K562 (cell line): ENCODE data around the gene NADK. TPM values are rescaled to one million over a fixed set of nuclear protein-coding genes. Genes with fewer than 3 reads are reported as not detected.
A peak's percentile ranks its signal among the peaks of the same experiment; 100 is the strongest.

Source experiments
- ATF3 ChIP-seq, 2 experiments: fragments of 450-650 bp in 1 of 2; sonication (generic) in 1 of 2; formaldehyde crosslinking in 1 of 2; IDR thresholded peaks in 1 of 2; conservative IDR thresholded peaks in 1 of 2; 2 replicates each; pipeline versions ENCODE4 v1.6.1 to v1.8.1; 2016 to 2023; ENCODE audit warnings: mild to moderate bottlenecking in 2 of 2, moderate library complexity in 2 of 2, inconsistent platforms in 1 of 2, missing genetic modification reagents in 1 of 2
- CREB3 ChIP-seq: fragments of 450-650 bp; conservative IDR thresholded peaks from 2 replicates; pipeline ENCODE4 v1.6.1; 2016; ENCODE audit warnings: missing genetic modification characterization, low read depth, mild to moderate bottlenecking, missing compliant biosample characterization, moderate library complexity
- HDAC1 ChIP-seq, 2 experiments: fragments of 450-650 bp; IDR thresholded peaks; 2 replicates each; pipeline ENCODE4 v1.6.1; 2016 to 2017; ENCODE audit warnings: inconsistent platforms in 1 of 2, mild to moderate bottlenecking in 1 of 2, moderate library complexity in 1 of 2
- HMGXB4 ChIP-seq: sonication (generic); formaldehyde crosslinking; IDR thresholded peaks from 2 replicates; pipeline ENCODE4 v1.8.1; 2023; ENCODE audit warnings: mild to moderate bottlenecking, missing genetic modification reagents
- L3MBTL2 ChIP-seq: fragments of 450-650 bp; IDR thresholded peaks from 2 replicates; pipeline ENCODE4 v1.6.1; 2016; ENCODE audit warnings: mild to moderate bottlenecking, moderate library complexity
- MAX ChIP-seq: sonication (generic); formaldehyde crosslinking; IDR thresholded peaks from 2 replicates; pipeline ENCODE4 v1.9.0; 2022; ENCODE audit warnings: mild to moderate bottlenecking, missing genetic modification reagents
- MBD2 ChIP-seq: sonication (generic); IDR thresholded peaks from 2 replicates; pipeline ENCODE4 v1.6.1; 2016; ENCODE audit warnings: low read depth, borderline replicate concordance
- NFRKB ChIP-seq: fragments of 450-650 bp; IDR thresholded peaks from 2 replicates; pipeline ENCODE4 v1.6.1; 2016; ENCODE audit warnings: low read depth
- POLR2B ChIP-seq: fragments of 450-650 bp; IDR thresholded peaks from 2 replicates; pipeline ENCODE4 v1.6.1; 2018; ENCODE audit warnings: low read depth; ENCODE audit not compliant: partially characterized antibody
- RB1 ChIP-seq: fragments of 450-650 bp; IDR thresholded peaks from 2 replicates; pipeline ENCODE4 v1.6.1; 2017; ENCODE audit warnings: low read depth, mild to moderate bottlenecking
- RBFOX2 ChIP-seq: fragments of 200-400 bp; formaldehyde crosslinking; IDR thresholded peaks from 2 replicates; pipeline ENCODE4 v1.6.1; 2017; ENCODE audit warnings: low read depth, mild to moderate bottlenecking, low read length, moderate library complexity
- RBM17 ChIP-seq: fragments of 200-400 bp; formaldehyde crosslinking; IDR thresholded peaks from 2 replicates; pipeline ENCODE4 v1.6.1; 2017; ENCODE audit warnings: low read depth, mild to moderate bottlenecking, low read length, borderline replicate concordance
- TAF1 ChIP-seq: IDR thresholded peaks from 2 replicates; pipeline ENCODE4 v1.6.1; 2011; ENCODE audit warnings: mild to moderate bottlenecking, low read length, moderate library complexity; ENCODE audit not compliant: insufficient read depth, control insufficient read depth, severe bottlenecking; ENCODE audit errors: extremely low read depth
- TBL1XR1 ChIP-seq, 2 experiments: IDR thresholded peaks; 2 replicates each; pipeline ENCODE4 v1.6.1; 2012; ENCODE audit warnings: improper control_type of control experiment in 2 of 2, low read length in 2 of 2, mild to moderate bottlenecking in 1 of 2
- TBP ChIP-seq: optimal IDR thresholded peaks from 2 replicates; pipeline ENCODE3; 2011; ENCODE audit warnings: low read depth, low read length, improper control_type of control experiment
- TCF3 ChIP-seq: sonication (generic); formaldehyde crosslinking; IDR thresholded peaks from 2 replicates; pipeline ENCODE4 v1.4.0; 2020; ENCODE audit warnings: mild to moderate bottlenecking, missing genetic modification reagents
- VEZF1 ChIP-seq: fragments of 200-800 bp; sonication (Bioruptor generic); IDR thresholded peaks from 2 replicates; pipeline ENCODE4 v1.6.1; 2017; ENCODE audit warnings: missing genetic modification characterization, missing compliant biosample characterization
- polyA plus RNA-seq, 8 experiments: library from polyadenylated mRNA; depleted of rRNA in 4 of 8; stranded (reverse) in 5 of 8; unstranded in 3 of 8; fragments of >200 nt; fragmentation: Nextera tagmentation in 2 of 8; fragmentation: Illumina TruSeq in 1 of 8; extraction: Ambion mirVana in 2 of 8; extraction: Trizol in 1 of 8; gene quantifications; 2 replicates each; pipeline versions ENCODE4 v1.2.1 to v1.2.3, GENCODE V29; 2011 to 2014; ENCODE audit warnings: inconsistent platforms in 1 of 8, missing spikeins in 1 of 8
- total RNA-seq, 7 experiments: library from RNA; depleted of rRNA in 6 of 7; stranded (reverse); fragments of >200 nt in 6 of 7; fragmentation: Illumina TruSeq in 2 of 7; extraction: Trizol in 2 of 7; gene quantifications; 2 replicates each; pipeline versions ENCODE4 v1.2.1 to v1.2.3, GENCODE V29; 2011 to 2021; ENCODE audit warnings: low replicate concordance in 1 of 7

The NADK gene
- total and polyA plus RNA-seq, 9 of the 15 experiments (the other 6 are each of a cell fraction or from before 2014, with no cell fraction given) = 1.5 to 135 (median 75.1) TPM

- TF ChIP-seq ATF3 (IDR thresholded peaks at IDR 0.05) = no peak
- peak; percentile 63; the same call in 1 of the 2 replicates for TF ChIP-seq ATF3 (CRISPR knock-in tag; conservative IDR thresholded peaks at IDR 0.05)
- 0 out of 2 replicates have a peak, but pooled peaks have one; percentile 31 for TF ChIP-seq MBD2
- peak in 1 of 2 experiments; percentile 58; a peak in 1 of 4 replicates for TF ChIP-seq TBL1XR1 (IDR thresholded peaks at IDR 0.05; ENCODE audit: low read length in 2 of 2)
- TF ChIP-seq NFRKB = peak; percentile 61; the same call in 1 of the 2 replicates
- peak; percentile 80 for TF ChIP-seq MAX (CRISPR knock-in tag)
- TF ChIP-seq VEZF1 (CRISPR knock-in tag) = peak; percentile 91
- peak; percentile 91 for TF ChIP-seq CREB3 (tag)
- TF ChIP-seq TAF1 = peak; percentile 17
- TF ChIP-seq POLR2B = peak; percentile 31
- peak; percentile 90 for TF ChIP-seq L3MBTL2
- TF ChIP-seq HDAC1 (IDR thresholded peaks at IDR 0.05) = peak in 1 of 2 experiments; percentile 87; a peak in 1 of 4 replicates
- peak; percentile 86; the same call in 1 of the 2 replicates for TF ChIP-seq RB1
- TF ChIP-seq TCF3 (CRISPR knock-in tag) = peak; percentile 76
- peak; percentile 77 for TF ChIP-seq RBFOX2
- TF ChIP-seq RBM17 = no peak
- TF ChIP-seq HMGXB4 = peak; percentile 35; the same call in 1 of the 2 replicates
- TF ChIP-seq TBP = peak; percentile 50
Observed at GRCh38 chr1:1758692-1759455, 19.4 kb downstream of the NADK start (continued).
